SHP77 (cell line): ENCODE data around the gene NOXA1.

Experiments
- DNase-seq, 2 experiments: peaks; one replicate each; lab custom pipeline; 2025; lab: John Stamatoyannopoulos, UW

Gene NOXA1

DNA sequence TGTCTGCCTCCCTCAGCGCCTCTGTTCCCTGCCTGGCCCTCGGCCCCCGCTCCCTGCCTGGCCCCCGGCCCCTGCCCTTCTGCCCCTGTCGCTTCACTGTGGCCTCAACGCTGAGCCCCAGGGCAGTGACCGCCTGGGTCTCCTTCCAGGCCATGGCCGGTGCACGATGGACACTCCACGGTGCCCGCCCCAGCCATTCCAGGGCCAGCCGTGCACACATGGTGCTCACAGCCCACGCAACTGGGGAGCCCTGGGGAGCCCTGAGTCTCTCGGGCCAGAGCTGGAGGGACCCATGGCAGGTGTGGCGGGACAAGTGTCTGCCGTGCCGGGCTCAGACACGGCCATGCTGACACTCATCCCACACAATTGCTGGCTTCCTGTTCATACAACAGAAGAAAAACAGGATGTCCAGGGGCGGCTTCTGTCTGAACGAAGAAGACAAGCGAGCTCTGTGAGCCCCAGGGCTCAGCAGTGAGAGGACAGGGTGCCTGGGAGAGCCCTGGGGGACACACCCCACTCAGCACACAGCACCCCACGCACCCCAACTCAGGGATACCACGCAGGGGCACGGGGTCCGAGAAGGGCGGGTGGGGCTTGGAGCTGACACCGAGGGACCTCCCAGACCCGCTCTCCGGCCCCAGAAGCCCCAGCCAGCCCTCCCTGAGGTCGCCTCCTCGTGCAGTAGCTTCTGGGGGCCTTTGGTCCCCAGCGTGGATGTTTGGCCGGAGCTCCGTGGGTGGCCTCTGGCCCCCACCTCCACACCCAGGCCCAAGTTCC is 35.9 kb upstream of the NOXA1 start:
- peak in 1 of 2 experiments; percentile 9 for DNase-seq

DNA sequence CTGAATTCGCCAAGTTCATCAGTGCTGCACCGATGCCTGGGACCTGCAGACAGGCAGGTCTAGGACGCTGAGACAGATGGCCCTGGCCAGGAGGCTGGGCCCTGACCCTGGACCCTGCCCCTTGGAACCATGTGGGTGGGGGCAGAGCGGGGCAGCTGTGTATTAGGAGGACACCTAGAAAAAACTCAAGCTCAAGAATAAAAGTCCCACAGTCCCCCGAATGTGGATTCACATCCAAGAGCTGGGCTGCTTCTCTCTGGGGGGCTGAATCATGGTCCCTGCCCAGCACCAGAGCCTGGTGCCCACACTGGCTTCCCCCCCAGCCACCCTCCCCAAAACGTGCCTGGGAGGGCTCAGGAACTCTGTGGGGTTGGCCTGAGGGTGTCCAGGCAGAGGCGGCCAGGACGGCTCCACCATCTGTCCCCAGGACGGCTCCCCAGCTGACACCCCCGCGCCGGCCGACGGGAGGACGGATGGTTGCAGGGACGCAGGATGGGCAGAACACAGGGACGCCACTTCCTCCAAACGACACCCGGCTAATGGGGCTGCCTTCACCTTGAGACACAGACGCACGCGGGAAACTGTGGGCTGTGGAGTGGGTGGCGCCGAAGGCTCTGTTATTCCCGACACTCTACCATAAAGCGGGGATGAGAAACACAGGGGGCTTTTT is 35.2 kb upstream of the NOXA1 start:
- DNase-seq = no peak

DNA sequence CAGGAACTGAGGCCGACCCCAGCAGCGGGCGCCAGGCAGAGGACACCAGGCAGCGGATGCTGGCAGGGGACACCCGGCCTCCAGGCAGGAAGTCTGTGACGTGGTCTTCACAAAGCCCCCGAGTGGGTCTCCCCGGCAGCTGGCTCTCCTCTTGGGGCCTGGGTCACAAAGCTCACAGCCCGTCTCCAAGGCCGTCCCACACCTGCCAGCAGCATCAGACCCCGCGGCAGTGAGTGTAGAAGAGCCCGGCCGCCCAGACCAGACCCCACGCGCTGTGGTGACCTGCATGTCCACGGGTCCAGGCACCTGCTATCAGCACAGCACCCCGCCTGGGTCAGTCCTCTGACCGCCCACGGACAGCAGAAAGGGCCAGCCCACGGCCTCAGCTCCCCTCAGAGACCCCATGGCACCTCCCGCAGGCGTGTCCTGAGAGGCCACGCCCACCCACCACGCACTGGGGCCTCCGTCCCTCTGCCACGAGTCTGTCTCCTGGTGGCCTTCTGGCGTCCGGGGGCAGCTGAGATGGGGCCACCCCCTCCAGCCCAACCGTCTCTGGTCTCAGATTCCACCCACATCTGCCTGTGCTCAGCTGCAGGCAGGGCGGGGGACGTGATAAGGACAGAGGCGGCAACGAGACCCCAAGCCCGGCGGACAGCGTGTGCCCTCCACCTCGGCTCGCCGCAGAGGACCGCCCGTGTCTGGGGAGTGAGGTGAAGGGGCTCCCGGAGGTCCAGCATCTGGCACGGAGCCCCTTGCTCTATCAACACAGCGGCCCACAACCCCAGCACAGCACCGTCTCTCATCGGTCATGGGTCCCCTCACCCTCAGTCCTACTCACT is 34.4 kb upstream of the NOXA1 start:
- no peak for DNase-seq

DNA sequence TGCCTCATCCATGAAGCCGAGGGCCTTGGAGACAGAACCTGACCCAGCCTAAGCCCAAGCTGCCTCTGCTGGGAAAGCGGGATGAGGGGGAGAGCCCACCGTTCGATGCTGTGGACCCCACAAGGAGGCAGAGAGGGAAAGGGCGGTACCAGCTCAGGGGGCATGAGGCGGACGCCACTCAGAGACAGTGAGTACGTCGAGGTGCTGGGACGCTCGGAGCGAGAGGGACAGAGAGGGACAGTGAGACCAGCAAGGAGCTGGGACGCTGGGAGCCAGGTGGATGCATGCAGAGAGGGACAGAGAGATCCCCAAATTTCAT is 33.8 kb upstream of the NOXA1 start:
- no peak for DNase-seq

DNA sequence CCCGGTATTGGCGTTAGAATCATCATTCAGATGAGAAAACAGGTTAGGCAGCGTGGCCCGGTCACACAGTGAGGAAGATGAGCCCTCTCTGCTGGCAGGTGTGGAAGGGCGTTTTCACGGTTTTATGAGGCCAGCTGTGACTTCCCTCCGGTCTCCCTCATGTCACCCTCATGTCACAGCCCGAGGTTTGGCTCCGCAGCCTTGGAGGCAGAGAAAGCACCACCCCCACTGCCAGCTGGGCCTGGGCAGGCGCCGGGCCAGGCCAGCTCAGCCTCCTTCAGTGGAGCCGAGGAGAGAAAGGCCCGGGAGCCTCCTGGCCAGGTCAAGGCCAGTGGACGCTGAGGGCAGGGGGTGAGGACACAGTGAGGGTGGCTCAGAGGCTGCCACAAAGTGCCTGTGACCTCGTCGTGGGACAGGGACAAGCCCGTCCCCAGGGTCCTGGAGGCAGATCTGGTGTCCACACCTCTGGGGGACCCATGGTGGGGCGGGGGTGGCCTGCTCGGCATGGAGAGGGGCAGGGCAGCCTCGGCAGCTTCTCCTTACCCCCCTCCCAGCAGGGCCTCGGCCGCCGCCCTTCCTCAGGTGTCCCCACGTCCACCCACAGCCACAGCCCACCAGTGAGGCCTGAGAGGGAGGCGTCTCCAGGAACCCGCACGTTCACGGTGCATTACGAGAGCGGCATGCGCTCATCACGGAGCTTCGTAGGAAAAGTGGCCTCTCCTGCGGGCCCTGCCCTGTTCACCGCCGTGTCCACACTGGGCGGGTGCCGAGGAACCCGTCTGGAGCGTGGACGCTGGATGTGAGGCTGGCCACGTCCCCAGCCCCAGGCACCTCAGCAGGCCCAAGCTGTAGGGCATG is 32.4 kb upstream of the NOXA1 start:
- peak; percentile 80 to 87 for DNase-seq

DNA sequence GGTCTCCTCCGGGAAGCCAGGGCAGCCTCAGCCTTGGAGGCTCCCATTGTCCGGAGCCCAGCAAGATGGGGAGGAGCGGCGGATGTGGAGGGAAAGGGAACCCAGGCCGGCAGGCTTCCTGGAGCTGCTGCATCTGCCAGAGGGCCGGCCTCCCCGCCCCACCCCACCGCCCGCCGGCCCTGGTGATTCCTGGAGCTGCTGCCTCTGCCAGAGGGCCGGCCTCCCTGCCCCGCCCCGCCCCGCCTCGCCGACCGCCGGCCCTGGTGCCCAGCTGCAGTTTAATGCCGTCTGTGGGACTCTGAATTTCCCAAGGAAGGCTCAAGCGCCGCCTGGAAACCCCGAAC is 31.8 kb upstream of the NOXA1 start:
- no peak for DNase-seq

DNA sequence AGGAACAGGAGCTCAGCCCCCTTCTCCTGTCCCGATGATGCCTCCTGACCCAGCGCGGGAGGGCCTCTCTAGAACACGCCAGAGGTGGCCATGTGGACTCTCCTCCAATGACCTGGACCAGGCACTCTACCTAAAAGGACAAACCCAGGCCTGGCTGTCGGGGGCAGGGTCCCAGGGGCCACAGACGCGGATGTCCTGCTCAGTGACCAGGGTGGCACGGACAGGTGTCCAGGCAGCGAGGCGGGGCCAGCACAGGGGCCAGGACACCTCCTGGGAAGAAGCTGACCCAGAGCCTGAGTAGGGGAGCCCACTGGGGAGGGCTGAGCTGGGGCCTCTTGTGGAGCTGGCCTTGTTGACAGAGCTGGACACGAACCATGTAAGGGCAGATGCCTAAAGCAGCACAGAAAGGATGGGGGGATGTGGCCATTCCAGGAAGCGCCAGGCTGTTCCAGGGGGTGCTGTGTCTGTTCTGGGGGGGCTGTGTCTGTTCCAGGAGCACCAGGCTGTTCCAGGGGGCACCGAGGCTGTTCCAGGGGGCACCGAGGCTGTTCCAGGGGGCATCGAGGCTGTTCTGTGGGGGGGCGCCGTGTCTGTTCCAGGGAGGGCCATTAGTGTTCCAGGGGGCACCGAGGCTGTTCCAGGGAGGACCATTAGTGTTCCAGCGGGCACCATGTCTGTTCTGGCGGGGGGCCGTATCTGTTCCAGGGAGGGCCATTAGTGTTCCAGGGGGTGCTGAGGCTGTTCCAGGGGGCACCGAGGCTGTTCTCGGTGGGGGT is 30.8 kb upstream of the NOXA1 start:
- no peak for DNase-seq

DNA sequence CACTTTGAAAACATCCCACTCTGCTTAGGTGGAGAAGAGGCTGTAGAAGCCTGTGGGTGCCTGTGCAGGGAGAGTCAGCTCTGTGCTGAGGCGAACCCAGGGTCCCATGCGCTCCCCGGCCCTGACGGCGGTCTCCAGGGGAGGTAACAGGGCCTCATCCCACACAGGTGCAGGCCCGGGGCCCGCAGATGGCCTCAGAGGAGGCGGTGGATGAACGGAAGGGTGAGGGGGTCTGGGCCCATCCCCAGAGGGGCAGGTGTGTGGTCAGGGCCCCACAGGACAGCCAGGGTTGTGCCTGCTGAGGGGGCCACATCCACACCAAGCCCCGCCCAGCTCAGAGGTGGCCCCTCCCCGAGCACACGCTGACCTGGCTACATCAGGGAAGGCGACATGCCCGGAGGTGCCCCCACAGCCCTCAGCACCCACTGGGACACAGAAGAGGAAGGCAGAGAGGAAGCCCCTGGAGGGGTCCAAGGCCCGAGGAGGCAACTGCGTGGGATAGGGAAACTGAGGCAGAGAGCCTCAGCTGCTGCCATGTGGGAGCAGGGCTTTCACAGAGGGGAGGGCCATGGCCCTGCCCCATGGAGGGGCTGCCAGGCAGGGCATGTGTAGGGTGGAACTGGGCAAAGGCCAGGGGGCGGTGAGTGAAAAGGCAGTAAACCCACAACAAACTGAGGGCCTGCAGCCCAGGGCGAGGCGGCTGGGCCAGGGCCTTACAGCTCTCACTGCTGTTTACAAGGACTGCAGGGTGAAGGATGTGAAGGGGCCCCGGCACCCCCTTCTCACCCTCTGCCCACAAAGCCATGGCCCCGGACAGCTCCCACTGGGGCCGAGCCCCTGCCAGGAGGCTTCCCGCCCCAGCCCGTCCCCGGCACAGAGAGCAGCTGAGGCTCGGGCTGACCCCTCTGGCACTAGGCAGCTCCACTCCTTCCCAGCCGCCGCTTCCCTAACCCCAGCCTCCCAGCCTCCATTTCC is 29.7 kb upstream of the NOXA1 start:
- no peak for DNase-seq

DNA sequence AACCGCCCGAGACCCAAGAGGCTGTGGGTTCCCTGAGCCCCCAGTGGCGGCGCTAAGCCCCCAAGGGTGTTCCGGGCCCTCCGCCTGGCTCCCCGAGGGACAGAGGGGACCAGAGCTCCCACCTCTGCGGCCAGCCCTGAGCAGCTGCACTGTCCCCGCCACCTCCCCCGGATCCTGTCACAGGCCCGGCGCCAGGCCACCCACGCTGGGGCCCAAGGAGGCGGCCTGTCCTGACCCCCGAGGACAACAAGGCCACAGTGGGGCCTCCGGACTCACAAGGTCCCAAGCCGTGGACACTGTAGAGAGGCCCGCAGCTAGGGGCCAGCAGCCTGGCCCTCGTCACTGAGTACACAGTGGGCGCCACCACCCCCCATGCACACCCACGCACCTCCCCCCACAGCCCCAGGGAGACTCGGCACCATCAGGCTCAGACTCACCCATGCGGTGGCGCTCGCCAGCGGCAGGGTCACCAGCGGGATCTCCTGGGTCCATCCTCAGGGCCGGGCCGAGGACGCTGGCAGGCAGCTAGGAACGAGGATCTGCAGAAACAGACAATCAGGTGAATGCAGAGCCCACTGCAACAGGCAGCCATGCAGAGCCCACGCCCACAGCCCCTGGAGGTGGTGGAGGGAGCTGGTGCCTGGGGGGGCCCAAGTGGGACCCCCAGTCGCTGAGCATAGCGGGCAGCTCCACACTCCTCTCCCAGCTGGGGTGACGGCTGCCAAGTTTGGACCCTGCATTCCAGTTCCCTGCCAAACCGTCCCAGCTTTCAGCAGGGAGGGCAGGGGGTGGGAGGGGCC is 28.1 kb upstream of the NOXA1 start:
- no peak for DNase-seq

DNA sequence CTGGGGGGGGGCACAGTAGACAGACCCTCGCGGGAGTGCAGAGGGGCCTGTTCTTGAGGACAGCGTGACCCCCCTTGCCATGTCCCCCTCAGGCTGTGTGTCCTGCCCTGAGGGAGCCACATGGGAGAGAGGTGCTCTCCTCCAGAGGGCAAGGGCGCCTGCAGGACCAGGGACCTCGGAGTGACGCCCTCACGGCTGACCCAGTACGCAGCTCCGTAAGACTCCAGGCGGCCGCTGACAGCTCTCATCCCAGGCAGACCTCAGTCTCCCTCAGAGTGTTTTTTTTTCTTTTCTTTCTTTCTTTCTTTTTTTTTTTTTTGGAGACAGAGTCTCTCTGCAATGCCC is 27.6 kb upstream of the NOXA1 start:
- DNase-seq = no peak

DNA sequence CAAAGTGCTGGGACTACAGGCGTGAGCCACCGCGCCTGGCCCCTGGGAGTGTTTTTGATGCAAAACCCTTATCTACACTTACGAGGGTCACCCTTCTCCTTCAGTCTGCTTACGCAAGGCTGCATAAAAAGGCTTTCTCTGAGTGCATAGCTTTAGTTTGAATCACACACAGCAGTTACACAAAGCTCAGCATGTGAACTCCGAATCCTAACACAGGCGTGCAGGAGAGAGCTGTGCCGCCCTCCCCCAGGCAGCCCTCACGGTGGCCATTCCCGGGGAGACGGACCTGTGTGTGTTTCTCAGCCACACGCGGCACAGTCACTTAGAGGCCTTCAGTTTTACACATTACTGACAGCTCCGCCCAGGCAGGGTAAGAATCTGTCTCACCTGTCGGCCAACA is 27.0 kb upstream of the NOXA1 start:
- no peak for DNase-seq

DNA sequence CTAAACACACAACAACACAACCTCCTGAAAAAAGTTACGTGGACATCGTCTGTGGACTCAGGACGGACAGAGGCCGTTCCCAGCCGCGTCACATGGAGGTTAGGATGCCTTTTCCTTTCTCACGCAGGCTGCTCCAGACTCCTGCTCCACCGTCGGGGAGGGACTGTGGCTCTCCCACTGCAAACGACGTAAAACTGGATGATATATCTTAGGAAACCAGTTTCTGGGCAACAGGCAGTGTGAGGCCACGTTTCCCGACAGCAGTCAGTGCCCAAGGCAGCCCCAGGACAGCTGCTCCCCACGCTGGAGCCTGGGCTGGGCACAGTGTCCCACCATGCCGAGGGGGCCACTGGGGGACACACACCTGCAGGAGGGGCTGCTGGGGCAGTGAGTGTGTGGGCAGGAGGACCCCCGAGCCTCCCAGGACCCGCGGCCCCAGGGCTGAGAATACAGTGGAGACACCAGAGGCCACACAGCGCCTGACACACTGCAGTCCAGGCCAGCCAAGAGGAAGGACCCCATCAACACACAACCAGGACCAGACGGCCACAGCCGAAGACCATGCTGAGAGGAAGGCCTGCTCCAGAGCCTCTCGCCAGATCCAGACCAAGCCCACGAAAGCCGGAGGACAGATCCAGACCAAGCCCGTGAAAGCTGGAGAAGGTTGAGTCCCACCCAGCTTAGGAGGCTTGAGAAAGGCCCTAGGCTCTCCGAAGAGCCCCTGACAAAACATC is 26.4 kb upstream of the NOXA1 start:
- DNase-seq = no peak

DNA sequence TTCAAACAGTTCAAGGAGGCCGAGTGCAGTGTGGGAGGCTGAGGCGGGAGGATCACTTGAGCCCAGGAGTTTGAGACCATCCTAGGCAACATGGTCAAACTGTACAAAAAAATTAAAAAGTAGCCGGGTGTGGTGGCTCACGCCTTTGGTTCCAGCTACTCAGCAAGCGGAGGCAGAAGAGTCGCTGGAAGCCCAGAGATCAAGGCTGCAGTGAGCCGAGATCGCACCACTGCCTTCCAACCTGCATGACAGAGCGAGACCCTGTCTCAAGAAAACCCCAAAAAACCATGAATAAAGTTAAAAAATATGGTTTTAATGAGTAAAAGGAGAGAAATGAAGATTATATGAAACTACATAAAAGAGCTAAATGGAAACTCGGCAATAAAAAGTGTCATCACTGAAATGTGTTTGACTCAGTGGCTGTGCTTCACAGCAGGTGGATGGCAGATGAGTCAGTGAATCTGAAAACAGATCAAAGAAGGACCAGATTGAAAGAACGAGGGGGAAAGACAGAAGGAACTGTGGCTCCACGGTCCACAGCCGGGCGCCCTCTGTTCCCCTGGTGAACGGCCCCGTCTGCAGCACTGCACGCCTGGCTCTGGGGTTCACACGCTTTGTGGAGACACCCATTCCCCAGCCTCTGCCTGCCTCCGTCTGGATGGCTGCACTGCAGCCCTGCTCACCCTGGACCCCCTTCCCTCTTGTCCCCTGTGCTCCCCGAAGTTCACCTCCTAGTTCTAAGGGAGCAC is 25.3 kb upstream of the NOXA1 start:
- no peak for DNase-seq

DNA sequence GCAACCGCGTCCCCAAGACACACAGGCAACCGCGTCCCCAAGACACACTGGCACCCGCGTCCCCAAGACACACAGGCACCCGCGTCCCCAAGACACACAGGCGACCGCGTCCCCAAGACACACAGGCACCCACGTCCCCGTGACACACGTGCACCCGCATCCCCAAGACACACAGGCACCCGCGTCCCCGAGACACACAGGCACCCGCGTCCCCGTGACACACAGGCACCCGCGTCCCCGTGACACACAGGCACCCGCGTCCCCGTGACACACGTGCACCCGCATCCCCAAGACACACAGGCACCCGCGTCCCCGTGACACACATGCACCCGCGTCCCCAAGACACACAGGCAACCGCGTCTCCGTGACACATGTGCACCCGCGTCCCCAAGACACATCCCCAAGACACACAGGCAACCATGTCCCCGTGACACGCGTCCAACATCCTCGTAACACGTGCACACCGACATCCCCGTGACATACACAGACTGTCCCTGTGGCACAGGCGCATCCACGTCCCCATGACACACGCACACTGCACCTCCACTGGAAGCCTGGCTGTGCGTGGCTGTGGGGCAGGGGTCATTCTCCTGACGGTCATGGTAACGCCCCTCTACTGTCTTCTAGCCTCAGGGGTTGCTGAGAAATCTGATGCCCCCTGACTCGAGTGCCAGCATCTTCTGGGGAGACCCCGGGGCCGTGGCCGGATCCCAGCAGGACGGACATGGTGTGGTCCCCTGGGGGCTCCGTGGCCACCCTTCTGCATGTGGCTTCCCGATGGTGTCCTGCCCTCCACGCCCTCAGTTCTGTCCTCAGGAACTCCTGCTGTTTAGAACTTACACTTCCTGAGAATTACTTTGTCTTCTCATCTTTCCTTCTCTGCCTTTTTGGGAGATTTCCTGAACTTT is 24.4 kb upstream of the NOXA1 start:
- DNase-seq = no peak

DNA sequence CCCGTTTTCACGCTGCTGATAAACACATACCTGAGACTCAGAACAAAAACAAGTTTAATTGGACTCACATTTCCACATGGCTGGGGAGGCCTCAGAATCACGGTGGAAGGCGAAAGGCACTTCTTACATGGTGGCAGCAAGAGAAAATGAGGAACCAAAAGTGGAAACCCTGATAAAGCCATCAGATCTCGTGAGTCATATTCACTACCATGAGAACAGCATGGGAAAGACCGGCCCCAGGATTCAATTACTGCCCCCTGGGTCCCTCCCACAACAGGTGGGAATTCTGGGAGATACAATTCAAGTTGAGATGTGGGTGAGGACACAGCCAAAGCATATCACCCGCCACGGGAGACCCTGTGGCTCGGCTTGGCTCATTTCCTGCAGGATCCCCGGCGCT is 20.4 kb upstream of the NOXA1 start:
- no peak for DNase-seq

DNA sequence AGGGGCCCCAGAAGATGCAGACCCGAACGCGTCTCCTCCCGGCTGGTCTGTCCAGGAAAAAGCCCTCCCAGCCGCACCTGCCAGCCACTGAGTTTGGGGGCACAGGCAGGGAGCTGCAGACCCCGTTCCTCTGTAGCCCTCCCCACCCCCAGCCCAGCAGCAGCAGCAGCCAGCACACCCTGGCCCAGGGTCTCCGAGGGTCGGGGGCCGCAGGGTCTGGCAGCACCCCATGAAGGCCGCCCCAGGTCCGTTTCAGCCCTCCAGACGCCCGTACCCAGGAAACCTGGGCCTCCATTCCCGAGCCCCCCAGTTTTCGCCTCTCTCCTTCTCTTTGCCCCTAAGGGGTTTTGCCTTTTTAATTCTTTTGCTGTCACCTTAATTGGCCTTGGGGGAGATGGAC is 19.9 kb upstream of the NOXA1 start:
- DNase-seq = no peak

DNA sequence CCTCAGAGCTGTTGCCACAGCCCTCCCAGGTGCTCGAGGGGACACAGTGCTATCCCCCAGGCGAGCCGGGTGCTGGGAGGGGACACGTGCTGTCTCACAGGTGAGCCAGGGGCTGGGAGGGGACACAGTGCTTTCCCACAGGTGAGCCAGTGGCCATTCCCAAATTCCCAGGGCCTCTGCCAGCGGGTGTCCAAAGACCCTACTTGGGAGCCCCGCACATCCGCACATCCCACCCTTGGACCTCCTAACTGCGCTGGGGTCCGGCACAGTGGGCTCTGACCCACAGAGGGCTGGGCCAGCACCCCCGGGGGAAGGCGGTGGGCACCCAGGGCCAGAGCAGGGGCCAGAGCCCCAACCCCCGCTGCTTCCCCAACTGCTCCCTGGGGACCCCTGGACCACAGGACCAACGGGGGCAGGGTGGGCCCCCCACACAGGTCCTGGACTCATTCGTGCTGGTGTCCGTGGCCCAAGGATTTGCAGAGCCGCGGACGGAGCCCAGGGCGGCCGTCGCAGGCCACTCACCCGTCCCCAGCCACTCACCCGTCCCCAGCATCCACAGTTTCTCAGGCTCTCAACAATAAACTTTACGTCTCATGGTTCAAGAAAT is 18.1 kb upstream of the NOXA1 start:
- no peak for DNase-seq
